ENCODE measurements around the gene NR1H4.
A peak's percentile ranks its signal among the peaks of the same experiment; 100 is the strongest.

The NR1H4 gene

DNA sequence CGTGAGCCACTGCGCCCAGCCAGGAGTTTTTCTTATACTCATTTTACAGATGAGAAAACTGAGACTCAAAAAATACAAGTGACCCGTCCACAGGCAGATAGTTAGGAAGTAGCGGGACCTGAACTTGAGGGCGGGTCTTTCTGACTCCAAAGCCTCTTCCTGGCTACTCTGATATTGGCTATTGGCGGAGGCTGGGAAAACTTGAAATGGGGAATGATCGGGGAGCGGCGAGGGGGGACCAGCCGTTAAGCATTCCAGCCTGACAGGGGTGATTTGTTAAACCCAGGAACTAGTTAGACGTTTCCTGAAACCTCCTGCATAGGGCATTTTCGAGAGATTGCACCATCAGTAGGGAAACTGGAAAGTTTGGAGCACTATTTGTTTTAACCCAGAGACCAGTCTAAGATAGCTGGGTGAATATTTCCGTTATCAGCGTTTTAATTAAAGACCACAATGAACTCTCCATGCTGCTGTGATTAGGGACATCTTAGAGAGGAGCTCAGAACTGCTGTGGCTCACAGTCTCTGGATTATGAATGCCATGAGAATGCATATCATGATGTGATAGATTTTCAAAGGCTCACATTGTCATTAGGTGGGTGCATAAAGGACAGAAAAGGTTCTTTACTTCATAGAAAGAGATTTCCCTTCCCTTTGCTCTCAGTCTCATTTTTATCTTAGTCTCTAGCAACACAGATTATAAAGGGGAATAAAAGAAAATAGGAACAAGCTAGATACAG is 2.5 kb downstream of the NR1H4 start (continued):
- TF ChIP-seq, protein P1, sequence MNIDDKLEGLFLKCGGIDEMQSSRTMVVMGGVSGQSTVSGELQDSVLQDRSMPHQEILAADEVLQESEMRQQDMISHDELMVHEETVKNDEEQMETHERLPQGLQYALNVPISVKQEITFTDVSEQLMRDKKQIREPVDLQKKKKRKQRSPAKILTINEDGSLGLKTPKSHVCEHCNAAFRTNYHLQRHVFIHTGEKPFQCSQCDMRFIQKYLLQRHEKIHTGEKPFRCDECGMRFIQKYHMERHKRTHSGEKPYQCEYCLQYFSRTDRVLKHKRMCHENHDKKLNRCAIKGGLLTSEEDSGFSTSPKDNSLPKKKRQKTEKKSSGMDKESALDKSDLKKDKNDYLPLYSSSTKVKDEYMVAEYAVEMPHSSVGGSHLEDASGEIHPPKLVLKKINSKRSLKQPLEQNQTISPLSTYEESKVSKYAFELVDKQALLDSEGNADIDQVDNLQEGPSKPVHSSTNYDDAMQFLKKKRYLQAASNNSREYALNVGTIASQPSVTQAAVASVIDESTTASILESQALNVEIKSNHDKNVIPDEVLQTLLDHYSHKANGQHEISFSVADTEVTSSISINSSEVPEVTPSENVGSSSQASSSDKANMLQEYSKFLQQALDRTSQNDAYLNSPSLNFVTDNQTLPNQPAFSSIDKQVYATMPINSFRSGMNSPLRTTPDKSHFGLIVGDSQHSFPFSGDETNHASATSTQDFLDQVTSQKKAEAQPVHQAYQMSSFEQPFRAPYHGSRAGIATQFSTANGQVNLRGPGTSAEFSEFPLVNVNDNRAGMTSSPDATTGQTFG (tag by site-specific recombination; IDR thresholded peaks at IDR 0.05; ENCODE audit: borderline replicate concordance): no peak
- TF ChIP-seq ZFP41 (tag by site-specific recombination; IDR thresholded peaks at IDR 0.05; ENCODE audit: borderline replicate concordance): no peak
- TF ChIP-seq ZNF623 (tag by site-specific recombination; IDR thresholded peaks at IDR 0.05): no peak
- no peak for TF ChIP-seq ZNF830 (tag by site-specific recombination; IDR thresholded peaks at IDR 0.05; ENCODE audit: low read depth)
- no peak for TF ChIP-seq GLI2 (tag by site-specific recombination; IDR thresholded peaks at IDR 0.05; ENCODE audit: borderline replicate concordance, low read depth)

DNA sequence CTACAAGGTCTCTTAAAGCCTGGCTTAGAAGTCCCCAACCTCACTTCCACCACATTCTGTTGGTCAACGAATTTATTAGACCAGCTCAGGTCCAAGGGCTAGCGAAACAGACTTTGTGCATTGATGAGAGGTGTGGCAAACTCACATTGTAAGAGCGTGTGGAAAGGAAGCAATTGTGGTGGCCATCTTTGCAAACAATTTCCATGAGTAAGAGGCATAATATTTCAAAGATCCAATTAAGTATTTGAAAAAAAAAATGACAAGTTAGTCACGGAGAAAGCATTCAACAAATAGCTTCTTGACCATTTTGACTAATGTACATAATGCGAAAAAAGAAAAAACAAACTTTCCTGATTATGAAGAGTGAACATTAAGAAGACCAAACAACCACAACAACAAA is 7.4 kb downstream of the NR1H4 start:
- ChIA-PET POLR2A (no interaction called here), CTCF (interaction anchor here (0.6 to 0.7 kb wide), 2 partner anchors 17 to 1990 kb away, joined by 3 read pairs; no protein-coding TSS in a partner anchor)
- TF ChIP-seq WT1 (tag by site-specific recombination; IDR thresholded peaks at IDR 0.05): no peak
- TF ChIP-seq SP2 (tag by site-specific recombination; IDR thresholded peaks at IDR 0.05): no peak
- no peak for TF ChIP-seq ZNF221 (tag by site-specific recombination; IDR thresholded peaks at IDR 0.05; ENCODE audit: borderline replicate concordance)
- no peak for TF ChIP-seq ZNF138 (tag by site-specific recombination; IDR thresholded peaks at IDR 0.05; ENCODE audit: borderline replicate concordance)
- TF ChIP-seq ZNF140 (tag by site-specific recombination; IDR thresholded peaks at IDR 0.05): no peak
- TF ChIP-seq ZNF843 (tag by site-specific recombination; IDR thresholded peaks at IDR 0.05): no peak
- TF ChIP-seq ZNF341 (tag by site-specific recombination; IDR thresholded peaks at IDR 0.05; ENCODE audit: low read depth): no peak
- no peak for TF ChIP-seq ZNF184 (tag by site-specific recombination; IDR thresholded peaks at IDR 0.05)
- TF ChIP-seq, protein P2, sequence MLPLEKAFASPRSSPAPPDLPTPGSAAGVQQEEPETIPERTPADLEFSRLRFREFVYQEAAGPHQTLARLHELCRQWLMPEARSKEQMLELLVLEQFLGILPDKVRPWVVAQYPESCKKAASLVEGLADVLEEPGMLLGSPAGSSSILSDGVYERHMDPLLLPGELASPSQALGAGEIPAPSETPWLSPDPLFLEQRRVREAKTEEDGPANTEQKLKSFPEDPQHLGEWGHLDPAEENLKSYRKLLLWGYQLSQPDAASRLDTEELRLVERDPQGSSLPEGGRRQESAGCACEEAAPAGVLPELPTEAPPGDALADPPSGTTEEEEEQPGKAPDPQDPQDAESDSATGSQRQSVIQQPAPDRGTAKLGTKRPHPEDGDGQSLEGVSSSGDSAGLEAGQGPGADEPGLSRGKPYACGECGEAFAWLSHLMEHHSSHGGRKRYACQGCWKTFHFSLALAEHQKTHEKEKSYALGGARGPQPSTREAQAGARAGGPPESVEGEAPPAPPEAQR (tag by site-specific recombination; IDR thresholded peaks at IDR 0.05): no peak
- TF ChIP-seq, protein P3, sequence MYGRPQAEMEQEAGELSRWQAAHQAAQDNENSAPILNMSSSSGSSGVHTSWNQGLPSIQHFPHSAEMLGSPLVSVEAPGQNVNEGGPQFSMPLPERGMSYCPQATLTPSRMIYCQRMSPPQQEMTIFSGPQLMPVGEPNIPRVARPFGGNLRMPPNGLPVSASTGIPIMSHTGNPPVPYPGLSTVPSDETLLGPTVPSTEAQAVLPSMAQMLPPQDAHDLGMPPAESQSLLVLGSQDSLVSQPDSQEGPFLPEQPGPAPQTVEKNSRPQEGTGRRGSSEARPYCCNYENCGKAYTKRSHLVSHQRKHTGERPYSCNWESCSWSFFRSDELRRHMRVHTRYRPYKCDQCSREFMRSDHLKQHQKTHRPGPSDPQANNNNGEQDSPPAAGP (tag by site-specific recombination; IDR thresholded peaks at IDR 0.05): no peak
- no peak for TF ChIP-seq ZNF324 (tag by site-specific recombination; IDR thresholded peaks at IDR 0.05)
- no peak for TF ChIP-seq ZNF596 (tag by site-specific recombination; IDR thresholded peaks at IDR 0.05)
- H3K36me3 ChIP-seq (ENCODE audit: control insufficient read depth in 2 of 2, insufficient read depth in 1 of 2, low read length in 2 of 2): no peaks in the 10 kb centered on the region
- H3K4me1 ChIP-seq (ENCODE audit: control insufficient read depth, insufficient read depth, low read length): no peaks in the 10 kb centered on the region; the same call in 1 of the 2 replicates
- no peaks in the 10 kb centered on the region for H3K9me3 ChIP-seq (ENCODE audit: control insufficient read depth, insufficient read depth, low read depth, low read length)
- H3K4me3 ChIP-seq (ENCODE audit: low read depth, low read length): no peak overlapping the region
- H3K27ac ChIP-seq (ENCODE audit: extremely low read depth, low read depth, low read length): no peak overlapping the region

DNA sequence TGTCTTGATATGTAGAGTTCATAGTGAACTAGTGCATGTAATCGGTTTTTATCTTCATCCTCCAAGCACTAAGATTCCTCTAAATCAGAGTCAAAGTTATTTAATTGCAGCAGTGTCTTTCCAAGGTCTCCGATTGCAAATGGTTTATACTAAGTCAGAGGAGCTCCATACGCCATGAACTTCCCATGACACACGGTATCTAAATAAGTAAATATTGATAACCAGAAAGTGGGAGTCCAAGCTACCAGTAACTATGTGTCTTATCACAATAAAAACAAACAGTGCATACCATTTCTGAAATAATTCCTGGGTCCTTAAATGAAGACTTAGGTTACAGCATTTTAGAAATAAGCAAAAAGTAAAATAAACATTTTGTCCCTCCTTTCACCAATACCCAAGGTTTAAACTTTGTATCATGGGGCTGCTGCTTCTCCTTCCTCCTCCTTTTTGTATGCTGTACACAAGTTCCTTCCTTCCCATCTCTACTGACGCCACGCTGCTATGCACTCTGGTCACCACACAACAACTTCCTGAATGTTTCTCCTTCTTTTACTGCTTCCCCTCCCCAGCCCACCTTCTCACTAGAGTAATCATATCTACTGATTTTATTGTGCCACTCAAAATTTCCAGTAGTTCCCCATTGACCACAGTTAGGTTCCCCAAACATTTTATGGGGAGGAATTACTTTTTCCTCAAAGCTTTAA is 10.7 kb downstream of the NR1H4 start:
- no peak overlapping the region for H3K4me3 ChIP-seq (ENCODE audit: low read depth, low read length)
- no peaks in the 10 kb centered on the region; the same call in 1 of the 2 replicates for H3K4me1 ChIP-seq (ENCODE audit: control insufficient read depth, insufficient read depth, low read length)
- H3K9me3 ChIP-seq (ENCODE audit: control insufficient read depth, insufficient read depth, low read depth, low read length): no peaks in the 10 kb centered on the region
- H3K27ac ChIP-seq (ENCODE audit: extremely low read depth, low read depth, low read length): no peak overlapping the region
- H3K36me3 ChIP-seq (ENCODE audit: control insufficient read depth in 2 of 2, insufficient read depth in 1 of 2, low read length in 2 of 2): no peaks in the 10 kb centered on the region
- CTCF ChIA-PET: interaction anchor here (0.6 to 1.3 kb wide), 2 partner anchors 79 to 384 kb away, joined by 3 to 5 read pairs; no protein-coding TSS in a partner anchor
- POLR2A ChIA-PET: no interaction called here
- TF ChIP-seq ZNF133 (tag by site-specific recombination; IDR thresholded peaks at IDR 0.05): peak; percentile 74
- TF ChIP-seq TRIM28 (IDR thresholded peaks at IDR 0.05; ENCODE audit: borderline replicate concordance, low read length): 0 out of 2 replicates have a peak, but pooled peaks have one; percentile 24
- TF ChIP-seq, protein P4, sequence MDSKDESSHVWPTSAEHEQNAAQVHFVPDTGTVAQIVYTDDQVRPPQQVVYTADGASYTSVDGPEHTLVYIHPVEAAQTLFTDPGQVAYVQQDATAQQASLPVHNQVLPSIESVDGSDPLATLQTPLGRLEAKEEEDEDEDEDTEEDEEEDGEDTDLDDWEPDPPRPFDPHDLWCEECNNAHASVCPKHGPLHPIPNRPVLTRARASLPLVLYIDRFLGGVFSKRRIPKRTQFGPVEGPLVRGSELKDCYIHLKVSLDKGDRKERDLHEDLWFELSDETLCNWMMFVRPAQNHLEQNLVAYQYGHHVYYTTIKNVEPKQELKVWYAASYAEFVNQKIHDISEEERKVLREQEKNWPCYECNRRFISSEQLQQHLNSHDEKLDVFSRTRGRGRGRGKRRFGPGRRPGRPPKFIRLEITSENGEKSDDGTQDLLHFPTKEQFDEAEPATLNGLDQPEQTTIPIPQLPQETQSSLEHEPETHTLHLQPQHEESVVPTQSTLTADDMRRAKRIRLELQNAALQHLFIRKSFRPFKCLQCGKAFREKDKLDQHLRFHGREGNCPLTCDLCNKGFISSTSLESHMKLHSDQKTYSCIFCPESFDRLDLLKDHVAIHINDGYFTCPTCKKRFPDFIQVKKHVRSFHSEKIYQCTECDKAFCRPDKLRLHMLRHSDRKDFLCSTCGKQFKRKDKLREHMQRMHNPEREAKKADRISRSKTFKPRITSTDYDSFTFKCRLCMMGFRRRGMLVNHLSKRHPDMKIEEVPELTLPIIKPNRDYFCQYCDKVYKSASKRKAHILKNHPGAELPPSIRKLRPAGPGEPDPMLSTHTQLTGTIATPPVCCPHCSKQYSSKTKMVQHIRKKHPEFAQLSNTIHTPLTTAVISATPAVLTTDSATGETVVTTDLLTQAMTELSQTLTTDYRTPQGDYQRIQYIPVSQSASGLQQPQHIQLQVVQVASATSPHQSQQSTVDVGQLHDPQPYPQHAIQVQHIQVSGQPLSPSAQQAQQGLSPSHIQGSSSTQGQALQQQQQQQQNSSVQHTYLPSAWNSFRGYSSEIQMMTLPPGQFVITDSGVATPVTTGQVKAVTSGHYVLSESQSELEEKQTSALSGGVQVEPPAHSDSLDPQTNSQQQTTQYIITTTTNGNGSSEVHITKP (tag by site-specific recombination; IDR thresholded peaks at IDR 0.05): peak; percentile 34
- TF ChIP-seq FEZF1 (tag by site-specific recombination; IDR thresholded peaks at IDR 0.05): 0 out of 2 replicates have a peak, but pooled peaks have one; percentile 17
- no peak for TF ChIP-seq GFI1B (tag by site-specific recombination; IDR thresholded peaks at IDR 0.05)

All from HEK293 (cell line).